Measurements from ENCODE around the gene PDILT.

PDILT gene

GRCh38 chr16:20363191-20363590 is 41.3 kb downstream of the PDILT start:
- DNase-seq (ENCODE audit: low read depth), result no peak

GRCh38 chr16:20359997-20360396 is 44.5 kb downstream of the PDILT start:
- DNase-seq (ENCODE audit: low read depth), result no peak

GRCh38 chr16:20355114-20355782 is 49.3 kb downstream of the PDILT start:
- DNase-seq (ENCODE audit: low read depth), result no peak

GRCh38 chr16:20353379-20353778 is 51.2 kb downstream of the PDILT start:
- DNase-seq (ENCODE audit: low read depth), result no peak

GRCh38 chr16:20352615-20353014 is 51.9 kb downstream of the PDILT start, which contains the start of gene UMOD:
Gene UMOD, minus strand, starts transcription at chr16:20352715. Its CDS starts 1,978 bp downstream, at chr16:20350737.
- no peak for DNase-seq (ENCODE audit: low read depth)

- no peak for DNase-seq (ENCODE audit: low read depth)
These were observed 54.9 kb downstream of the PDILT start for GRCh38 chr16:20349615-20350014.

- no peak for DNase-seq (ENCODE audit: low read depth)
These were observed 56.0 kb downstream of the PDILT start for GRCh38 chr16:20348365-20349185.

- DNase-seq (ENCODE audit: low read depth), result no peak
These were observed 56.7 kb downstream of the PDILT start for GRCh38 chr16:20347666-20348364.

GRCh38 chr16:20344611-20345010 is 59.9 kb downstream of the PDILT start:
- DNase-seq (ENCODE audit: low read depth), result no peak

- no peak for DNase-seq (ENCODE audit: low read depth)
These were observed 64.8 kb downstream of the PDILT start for GRCh38 chr16:20339744-20340143.

- DNase-seq (ENCODE audit: low read depth), result no peak
These were observed 67.6 kb downstream of the PDILT start for GRCh38 chr16:20336955-20337354.

- DNase-seq (ENCODE audit: low read depth), result no peak
These were observed 70.1 kb downstream of the PDILT start for GRCh38 chr16:20334396-20334795.

- DNase-seq (ENCODE audit: low read depth), result no peak
These were observed 71.4 kb downstream of the PDILT start for GRCh38 chr16:20333120-20333519.

GRCh38 chr16:20332411-20332810 is 72.1 kb downstream of the PDILT start:
- no peak for DNase-seq (ENCODE audit: low read depth)

GRCh38 chr16:20331635-20332034 is 72.9 kb downstream of the PDILT start:
- no peak for DNase-seq (ENCODE audit: low read depth)

- no peak for DNase-seq (ENCODE audit: low read depth)
These were observed 75.0 kb downstream of the PDILT start for GRCh38 chr16:20329392-20330138.

- DNase-seq (ENCODE audit: low read depth), result no peak
These were observed 77.0 kb downstream of the PDILT start, which contains the start of gene GP2 for GRCh38 chr16:20327444-20328041. Gene GP2, minus strand, starts transcription at chr16:20327513. Its CDS starts 1,082 bp downstream, at chr16:20326431.

- no peak for DNase-seq (ENCODE audit: low read depth)
These were observed 78.2 kb downstream of the PDILT start for GRCh38 chr16:20326321-20326720.

- DNase-seq (ENCODE audit: low read depth), result no peak
These were observed 79.5 kb downstream of the PDILT start for GRCh38 chr16:20325005-20325404.

- DNase-seq (ENCODE audit: low read depth), result no peak
These were observed 80.9 kb downstream of the PDILT start for GRCh38 chr16:20323591-20324117.

- DNase-seq (ENCODE audit: low read depth), result no peak
These were observed 81.8 kb downstream of the PDILT start for GRCh38 chr16:20322696-20323095.
